NK-92 treated with Interleukin-12 subunit alpha and Interleukin-12 subunit beta, amount 100 ng/mL, for 24 hours (cell line): ENCODE data around the gene STIMATE.

Experiments
- DNase-seq: peaks from one replicate; lab custom pipeline; 2025; lab: John Stamatoyannopoulos, UW

STIMATE gene

DNA sequence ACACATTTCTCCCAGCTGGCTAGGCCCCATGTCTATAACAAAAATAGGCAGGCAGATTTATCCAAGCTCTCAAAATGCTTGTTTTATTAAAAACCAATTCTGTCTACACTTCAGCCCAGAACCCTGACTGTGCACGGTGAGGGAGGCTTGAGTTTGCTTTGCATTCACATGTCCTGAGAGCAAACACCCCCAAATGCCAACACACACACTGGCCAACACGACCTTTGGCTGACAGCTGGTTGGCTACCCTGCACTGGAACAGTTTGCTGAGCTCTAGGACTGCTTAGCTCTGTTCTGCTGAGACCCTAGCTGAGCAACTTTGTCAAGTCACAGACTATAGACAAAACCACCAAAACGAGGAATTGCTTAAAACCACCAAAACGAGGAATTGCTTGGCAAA lies 3.6 kb downstream of the STIMATE start:
- DNase-seq, result no peak

DNA sequence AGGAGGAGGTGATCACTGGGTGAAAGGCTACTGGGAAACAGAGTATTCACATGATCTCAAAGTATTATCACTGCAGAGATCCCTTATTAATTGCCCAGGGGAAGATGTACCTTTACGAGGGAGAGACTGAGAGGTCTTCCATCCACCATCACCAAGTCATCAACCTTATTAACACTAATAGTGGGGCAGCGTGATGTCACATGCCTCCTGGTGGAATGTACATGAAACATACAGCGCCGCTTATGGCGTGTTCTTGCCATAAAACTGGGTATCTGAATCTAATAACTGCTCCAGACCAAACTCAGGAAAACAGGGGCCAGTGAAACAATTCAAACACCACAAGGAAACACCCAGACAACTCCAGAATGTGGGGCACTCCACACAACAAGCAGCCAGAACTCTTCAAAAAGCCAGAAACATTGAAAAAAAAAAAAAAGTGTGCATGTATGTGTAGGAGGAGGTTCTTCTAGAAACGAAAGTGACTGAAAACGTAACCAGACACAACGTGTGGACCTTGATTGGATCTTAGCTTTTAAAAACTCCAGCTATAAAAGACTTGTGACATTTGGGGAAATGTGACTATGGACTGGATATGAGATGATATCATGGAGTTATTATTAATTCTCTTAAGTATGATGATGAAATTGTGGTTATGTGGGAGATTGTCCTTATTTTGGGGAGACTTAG lies 4.6 kb downstream of the STIMATE start:
- DNase-seq, result no peak

DNA sequence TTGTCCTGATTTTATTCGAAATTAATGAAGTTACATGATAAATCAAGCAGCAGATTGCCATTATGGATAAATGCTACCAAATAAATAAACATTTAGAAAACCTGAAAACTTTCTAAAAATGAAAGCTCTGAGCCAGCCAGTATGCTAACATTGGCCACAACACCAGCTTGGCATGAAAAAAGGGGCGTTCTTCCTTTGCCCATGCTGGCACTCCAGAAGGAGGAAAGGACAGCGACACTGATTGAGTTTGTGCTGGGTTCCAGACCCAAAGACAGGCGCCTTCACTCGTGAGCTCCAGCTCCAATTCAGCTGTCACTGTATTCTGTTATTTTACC lies 5.1 kb downstream of the STIMATE start:
- DNase-seq, result no peak

DNA sequence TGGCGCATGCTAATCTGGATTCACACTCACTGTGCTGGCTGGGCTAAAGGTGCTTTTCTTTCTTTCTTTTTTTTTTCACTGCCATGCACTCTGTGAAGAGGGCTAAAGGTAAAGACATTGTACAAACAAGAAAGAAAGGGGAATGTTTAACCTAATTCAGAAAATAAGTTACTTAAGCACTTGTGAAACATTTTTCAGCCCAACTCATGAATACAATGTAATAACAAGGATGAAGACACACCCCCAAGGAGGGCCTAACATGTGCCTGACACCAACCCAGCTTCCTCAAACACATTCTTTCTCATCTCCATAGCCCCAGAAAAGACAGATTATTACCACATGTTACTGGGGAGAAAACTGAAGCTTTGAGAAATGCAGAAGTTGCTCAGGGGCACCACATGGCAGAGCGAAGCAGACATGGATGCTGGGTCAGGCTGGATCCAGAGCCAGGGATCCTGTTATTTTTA lies 5.7 kb downstream of the STIMATE start:
- DNase-seq, result no peak

DNA sequence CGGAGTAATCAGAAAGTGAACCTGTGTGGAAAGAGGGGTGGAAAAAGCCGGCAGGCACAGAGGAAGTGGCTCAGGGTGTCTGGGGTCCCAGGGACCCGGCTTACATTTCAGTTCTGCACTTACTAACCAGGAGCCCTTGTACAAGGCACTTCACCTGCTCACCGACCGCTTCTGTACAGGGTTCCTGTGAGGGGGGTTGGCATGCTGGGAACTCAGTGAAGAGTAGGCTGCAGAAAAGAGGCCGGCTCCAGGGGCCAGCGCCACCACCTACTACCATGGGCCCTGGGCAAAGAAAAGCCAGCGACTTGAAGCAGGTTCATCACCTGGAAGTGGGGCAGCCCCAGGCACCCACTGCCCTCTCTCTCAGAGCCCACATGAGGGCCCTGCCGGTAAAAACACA lies 6.2 kb downstream of the STIMATE start:
- DNase-seq, result no peak

DNA sequence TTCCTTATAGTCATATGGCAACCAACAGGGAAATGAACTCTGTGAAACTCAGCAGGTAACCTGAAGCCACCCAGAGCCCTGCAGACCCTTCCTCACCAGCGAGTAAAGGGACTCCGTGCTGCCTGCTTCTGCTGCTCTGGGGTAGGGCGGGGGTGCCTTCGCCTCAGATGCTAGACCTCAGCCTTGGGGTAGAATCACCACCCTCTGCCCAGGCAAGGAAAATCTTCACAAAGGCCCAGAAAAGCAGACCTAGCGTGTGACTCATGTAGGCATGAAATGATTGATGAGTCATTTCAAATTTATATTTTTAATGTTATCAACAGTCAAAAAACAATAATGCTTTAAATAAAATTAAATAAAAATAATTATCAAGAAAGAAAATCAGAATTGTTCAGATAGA lies 6.6 kb downstream of the STIMATE start:
- DNase-seq, result no peak

DNA sequence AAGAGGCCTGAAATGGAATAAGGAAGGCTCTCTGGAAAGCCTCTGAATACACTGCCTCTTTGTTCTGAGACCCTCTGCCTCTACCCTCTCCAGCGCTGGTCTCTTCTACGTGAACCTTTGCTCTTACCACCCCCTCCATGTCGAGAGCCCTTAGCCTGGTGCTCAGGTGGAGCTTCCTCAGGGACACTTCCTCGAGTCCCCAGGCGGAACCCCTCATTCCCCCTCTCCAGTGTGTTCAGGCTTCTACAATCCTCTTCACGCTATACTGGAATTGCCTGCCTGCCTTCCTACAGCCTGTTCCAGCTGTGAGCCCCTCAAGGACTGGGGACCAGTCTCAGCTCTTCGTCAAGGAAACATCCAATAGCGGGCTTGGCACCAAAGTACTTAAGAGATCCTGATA lies 7.4 kb downstream of the STIMATE start:
- DNase-seq, result no peak

DNA sequence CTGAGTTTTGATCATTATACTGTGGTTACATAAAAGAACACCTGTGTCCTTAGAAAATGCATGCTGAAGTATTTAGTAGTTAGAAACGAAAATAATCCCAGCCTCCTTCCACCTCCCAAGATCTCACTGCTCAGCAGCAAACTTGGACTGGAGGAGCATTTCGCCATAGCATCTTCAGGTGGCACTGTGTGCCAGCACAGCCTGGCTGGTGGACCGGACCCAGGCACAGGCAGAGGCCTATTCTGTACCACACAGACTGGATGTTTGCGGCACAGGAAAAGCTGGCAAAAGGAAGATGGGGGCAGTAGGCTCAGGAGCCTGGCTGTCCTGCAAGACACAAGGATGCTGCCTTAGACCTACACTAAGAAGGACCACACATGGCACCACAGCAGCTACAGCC lies 10.2 kb downstream of the STIMATE start:
- DNase-seq, result no peak

DNA sequence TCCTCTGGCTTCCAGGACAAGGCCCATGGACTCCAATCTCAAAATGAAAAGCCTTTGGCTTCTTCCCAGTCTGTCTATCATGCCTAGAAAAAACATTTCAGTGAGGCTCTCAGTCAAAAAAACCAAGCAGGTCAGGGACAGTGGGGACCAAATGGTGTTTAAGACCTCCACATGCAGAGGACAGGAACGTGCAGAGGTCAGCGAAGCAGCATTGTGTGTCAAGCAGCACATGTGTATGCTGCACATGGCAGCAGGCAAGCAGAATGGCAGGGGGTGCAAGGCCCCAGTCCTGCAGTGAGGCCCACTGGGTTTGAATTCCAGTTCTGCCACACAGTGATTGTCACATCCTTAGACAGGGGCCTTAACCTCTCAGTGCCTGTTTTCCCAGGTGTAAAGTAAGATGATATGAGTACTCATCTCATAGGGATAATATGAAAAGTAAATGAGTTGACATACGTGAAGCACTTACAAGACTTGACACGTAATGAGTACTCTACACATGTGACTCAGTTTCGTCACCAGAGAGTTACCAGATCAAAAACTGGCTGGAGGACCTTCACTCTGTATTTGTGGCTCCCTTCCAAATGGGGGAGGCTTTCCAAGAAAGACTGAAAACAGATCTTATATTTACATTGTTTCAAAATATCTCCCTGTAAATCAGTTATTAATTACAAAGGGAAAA lies 11.2 kb downstream of the STIMATE start:
- DNase-seq, result no peak

DNA sequence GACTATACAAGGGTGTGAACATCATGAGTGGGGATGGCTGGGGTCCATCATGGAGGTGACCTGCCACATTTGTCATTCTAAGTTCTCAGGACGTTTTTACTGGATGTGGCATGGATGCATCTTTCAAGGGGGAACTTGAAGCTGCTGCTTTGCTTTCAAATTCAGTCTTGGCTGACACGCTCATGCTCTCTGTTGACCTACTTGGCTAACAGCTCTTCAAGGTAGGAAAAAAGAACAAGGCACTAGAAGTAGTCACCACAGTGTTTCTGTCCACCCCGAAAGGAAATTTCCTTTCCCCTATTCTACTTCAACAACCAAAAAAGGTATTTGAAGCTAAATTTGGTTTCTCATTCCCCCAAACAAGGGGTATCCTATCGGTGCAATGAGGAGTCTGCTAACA lies 15.0 kb downstream of the STIMATE start:
- DNase-seq, result no peak

DNA sequence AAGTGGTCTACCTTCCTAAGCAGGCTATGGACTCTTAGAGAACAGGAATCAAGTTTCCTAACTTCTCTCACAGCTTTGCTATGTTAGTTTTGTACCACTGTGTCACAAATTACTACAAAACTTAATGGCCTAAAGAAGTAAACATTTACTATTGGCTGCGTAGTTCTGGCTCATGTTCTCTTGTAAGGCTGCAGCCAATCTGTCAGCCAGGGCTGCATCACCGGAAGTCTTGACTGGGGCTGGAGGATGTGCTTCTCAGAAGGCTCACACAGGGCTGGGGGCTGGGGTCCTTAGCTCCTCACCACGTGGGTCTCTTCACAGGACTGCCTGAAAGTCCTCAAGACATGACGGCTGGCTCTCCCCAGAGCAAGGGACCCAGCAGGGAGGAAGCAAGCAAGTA lies 15.5 kb downstream of the STIMATE start:
- no peak for DNase-seq

DNA sequence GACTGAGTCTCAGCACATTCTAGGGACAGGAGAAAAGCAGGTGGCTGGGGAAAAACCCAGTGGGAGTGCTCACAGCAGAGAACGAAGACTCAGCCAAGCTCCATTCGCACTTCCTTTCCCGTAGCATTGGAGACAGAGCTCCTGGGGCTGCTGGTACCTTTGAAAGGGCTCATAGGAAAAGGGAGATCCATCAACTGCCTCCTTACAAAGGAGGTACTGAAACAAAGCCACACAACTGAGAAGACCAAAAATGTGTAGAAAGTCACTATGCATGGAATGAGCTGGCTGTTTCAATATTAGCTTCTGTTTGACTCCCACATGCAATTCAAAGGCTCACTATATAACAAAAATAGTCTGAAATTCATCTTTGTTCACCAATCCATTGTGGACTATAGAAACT lies 16.9 kb downstream of the STIMATE start:
- no peak for DNase-seq

DNA sequence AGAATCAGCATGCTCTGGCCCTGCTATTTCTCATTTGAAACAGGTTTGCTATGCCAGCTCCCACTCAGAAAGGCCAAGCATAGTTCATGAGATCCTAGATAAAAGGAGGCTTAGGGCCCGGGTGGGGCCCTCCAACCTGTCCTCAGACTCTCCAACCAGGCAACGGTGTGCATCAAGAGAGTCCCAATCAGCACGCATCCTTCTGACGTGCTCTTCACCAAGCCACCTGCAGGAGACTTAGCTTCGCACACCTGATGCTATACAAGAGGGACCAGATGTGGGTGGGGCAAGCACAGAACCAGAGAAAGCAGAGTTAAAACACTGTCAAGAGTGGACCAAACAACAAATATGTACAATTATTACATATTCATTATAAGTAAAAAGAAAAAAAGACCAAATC lies 17.3 kb downstream of the STIMATE start:
- no peak for DNase-seq

DNA sequence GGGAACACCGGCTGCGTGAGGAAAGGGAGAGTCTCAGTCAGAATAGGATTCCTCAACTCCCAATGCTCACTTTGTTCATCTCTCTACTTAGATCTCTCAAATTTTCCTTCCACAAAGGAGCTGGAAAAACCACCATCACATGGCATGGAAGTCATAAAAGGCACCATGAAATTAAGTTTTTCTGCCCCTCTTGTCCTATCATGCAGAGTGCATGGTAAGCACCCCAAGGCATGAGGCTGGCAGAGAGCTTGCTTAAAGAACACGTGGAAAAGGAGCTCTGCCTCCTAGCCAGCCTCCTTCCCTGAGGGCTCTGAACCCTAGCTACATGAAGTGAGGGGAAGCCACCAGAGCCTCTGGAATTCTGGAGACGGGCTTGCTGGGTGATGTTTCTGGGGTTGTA lies 17.8 kb downstream of the STIMATE start:
- DNase-seq, result no peak

DNA sequence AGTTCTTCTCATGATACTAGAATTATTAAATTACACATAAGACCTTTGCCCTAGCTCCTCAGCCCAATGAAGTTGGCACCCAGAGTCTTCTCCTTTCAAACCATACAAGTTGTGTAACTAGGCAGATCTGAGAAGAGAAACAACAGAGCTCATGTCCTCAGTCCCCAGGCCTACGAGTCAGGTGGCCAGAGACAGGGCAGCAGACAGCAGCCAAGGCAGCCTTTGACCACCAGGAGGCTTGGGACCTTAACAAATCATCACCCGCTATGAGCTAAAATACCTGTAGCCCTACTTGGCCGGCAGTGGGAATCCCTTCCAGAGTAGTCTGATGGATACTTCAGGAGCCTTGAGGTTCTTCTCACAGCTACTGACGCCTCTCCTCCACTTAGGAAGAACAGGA lies 18.3 kb downstream of the STIMATE start:
- no peak for DNase-seq

DNA sequence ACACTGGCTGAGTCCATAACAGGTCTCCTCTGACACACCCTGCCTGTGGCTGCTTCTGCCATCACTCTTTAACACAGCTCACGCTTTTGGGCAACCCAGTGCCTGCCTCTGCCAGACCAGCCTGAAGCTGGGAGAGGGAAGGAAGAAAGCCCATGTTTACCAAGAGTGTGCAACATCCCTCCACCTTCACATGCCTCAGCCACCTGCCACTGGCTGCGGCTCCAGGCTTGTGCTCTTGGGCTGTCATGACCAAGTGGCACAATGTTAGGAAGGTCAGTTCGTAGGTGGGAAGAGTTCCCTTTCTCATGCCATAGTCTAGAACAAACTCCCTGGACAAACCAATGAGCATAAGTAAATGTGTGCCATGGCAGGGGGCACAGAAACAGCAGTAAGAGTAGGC lies 20.3 kb downstream of the STIMATE start:
- DNase-seq, result no peak

DNA sequence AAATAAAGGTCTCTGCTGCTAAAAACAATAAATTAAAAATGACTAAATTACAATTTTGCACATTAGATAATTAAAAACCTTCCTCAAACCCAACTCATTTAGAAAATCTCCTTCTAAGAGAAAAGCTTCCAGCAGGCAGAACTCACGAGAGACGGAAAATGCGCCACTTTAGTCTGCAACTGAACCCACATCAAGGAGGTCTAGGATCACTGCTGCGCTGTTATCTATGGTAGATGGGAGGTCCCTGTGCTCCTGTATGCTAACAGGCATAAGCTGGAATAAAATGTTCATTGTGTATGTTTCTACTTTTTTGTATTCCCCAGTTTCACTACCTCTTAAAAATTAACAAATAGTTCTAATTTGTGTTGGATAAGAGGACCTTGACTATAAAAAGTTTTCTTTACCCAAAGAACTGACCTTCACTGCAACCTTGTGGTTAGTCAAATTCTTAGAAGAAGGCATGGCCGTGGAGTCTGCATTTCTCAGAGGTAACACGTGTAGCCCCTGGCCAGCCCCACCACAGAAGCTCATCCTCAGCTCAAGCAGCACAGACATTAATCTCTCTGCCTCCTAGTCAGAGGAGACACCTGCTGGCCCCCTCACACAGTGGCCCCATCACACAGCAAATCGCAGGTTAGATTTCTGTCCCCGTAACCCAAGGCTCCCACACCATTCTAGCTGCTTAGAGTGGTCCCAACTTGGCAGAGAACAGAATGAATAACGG lies 22.3 kb downstream of the STIMATE start:
- no peak for DNase-seq

DNA sequence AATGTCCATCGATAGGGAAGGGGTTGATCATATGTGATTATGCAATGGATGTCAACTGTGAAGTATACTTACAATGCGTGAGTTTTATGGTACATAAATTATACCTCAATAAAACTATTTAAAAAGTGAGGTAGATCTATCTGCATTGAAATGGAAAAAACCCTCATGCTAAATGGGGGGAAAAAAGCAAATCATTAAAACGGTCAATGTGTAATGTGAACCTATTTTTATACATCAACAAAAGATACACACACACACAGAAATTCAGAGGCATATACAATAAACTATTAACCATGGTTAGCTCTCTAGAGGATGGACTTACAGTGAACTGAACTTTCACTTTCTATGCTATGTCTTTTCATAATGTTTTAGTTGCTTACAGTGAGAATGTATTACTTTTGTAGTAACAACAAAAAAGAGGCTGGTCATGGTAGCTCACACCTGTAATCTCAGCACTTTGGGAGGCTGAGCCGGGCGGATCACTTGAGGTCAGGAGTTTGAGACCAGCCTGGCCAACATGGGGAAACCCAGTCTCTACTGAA lies 23.1 kb downstream of the STIMATE start:
- no peak for DNase-seq

DNA sequence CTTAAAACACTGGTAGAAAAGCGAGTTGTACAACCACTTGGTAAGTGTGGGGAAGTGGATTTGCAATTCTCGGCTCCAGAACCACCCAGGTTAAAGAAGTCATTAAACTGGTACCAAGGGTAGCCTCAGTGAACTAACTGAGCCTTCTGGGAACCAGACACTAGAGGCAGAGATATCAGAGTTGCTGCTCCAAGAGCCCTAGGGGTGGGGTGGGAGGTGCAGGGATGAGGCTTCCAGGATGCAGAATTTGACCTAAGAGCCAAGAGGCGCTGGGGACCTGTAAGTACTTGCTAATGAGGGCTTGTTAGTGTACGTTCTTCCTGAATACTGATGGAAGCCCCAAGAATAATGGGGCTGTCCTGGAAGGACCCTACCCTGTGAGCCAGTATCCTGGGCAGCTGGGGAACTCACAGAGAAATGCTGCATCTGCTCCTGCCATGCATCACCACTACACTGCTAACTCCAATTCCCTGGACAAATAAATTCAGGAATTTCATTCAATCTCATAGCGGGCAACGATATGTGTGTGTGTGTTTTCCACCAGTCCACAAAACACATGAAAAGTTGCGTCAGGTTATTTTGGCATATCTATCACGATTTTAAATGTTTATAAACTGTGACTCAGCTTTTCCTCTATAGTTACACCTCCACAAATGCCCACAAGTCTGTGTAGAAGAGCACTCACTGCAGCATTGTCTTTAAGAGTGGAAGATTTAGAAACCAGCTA lies 23.8 kb downstream of the STIMATE start:
- DNase-seq, result no peak

DNA sequence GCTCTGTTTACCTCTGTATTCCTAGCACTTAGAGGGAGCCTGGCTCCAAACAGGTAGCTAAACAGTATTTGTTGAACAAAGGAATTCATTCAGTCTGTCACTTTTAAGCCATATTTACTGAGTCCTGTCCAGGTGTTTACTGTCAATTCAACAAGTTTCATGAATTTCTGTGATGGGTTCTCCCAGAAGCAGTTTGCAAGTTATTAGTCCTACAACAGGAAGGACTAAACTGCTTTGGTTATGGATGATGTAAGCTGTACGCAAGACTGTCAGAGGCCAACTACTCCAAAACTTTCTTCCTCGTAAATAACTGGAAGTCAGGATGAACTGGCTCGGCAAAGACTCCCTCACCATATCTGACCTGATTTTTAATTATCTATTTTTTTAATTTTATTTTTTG lies 25.1 kb downstream of the STIMATE start:
- no peak for DNase-seq

DNA sequence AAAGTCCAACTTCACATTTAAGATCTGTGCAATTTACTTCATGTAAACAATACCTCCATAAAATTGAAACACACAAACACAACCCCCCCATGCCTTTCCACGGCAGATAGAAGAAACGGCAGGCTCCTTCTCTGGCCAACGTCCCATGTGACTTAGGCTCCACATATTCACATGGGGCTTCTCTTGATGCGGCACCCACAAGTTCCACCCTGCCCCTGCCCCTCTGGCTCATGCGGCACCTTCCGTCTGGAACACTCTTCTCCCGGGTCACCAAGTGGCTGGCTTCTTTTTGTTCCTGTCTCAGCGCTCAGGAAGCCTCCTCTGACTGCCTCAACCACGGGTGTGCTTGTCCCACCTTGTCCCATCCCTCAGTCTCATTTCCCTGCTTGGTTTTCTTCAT lies 25.6 kb downstream of the STIMATE start:
- DNase-seq, result no peak

DNA sequence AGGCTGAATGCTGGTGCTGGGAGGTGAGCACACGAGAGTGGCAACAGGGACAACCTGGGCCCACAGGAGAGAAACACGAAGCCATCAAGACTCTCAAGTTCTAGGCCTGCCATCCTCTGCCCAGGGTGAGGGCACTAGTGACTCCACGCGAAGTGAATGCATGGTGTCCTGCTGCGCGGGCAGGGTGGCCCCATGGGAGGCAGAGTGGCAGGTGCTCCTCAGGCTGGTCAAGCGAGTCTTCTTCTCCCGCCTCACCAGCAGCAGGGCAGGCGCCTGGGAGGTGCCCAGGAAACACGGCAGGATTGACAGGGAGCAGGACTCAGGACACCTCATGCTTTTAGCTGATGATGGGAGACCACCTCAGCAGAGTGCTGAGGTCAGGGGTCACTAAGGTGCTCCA lies 26.9 kb downstream of the STIMATE start:
- no peak for DNase-seq

DNA sequence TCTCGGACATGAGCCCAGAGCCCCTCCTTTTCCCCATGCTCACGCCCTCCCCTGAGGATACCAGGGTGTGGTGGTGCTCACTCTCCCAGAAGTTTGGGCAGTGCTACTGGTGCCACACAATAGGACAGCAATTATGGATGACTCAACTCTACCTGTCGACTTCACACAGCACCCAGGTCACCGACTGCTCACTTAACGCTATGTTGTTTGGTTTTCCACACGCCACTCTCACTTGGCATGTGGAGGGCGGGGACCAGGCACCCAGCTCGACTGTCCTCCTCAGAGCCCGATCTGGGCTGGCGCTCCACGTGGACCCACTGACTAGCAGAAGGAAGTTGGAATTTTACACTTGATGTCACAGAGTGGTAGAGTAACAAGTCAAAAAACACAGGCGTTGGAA lies 30.9 kb downstream of the STIMATE start:
- no peak for DNase-seq
